Keratinocyte (primary cell): ENCODE results near the gene KIF14. TPM values are rescaled to one million over a fixed set of nuclear protein-coding genes. Genes with fewer than 3 reads are reported as not detected.

Experiments
- DNase-seq: peaks from one replicate; pipeline ENCODE4 v3.0.0-alpha.2; 2011; ENCODE audit warnings: low read depth, missing footprints, low spot score
- FAIRE-seq: peaks from 2 replicates; lab custom pipeline; 2011; peaks lifted over from hg19 to GRCh38; lab: Jason Lieb, UNC
- H2AFZ ChIP-seq: 2 replicates; pipeline ENCODE4 v1.6.0; 2012; ENCODE audit warnings: low read length, control low read depth, inconsistent platforms; ENCODE audit not compliant: control insufficient read depth
- H3K27ac ChIP-seq: 2 replicates; pipeline ENCODE4 v1.5.1; 2011; ENCODE audit warnings: low read length; ENCODE audit not compliant: control insufficient read depth, insufficient read depth
- H3K27me3 ChIP-seq: 3 replicates; pipeline ENCODE4 v1.6.0; 2011; ENCODE audit warnings: low read length; ENCODE audit not compliant: control insufficient read depth, insufficient read depth; ENCODE audit errors: extremely low read depth
- H3K36me3 ChIP-seq, 2 experiments: 2 replicates in 1 of 2; 3 replicates in 1 of 2; pipeline ENCODE4 v1.5.1; 2011; ENCODE audit warnings: low read length in 2 of 2, mild to moderate bottlenecking in 1 of 2; ENCODE audit not compliant: control insufficient read depth in 2 of 2, insufficient read depth in 2 of 2; ENCODE audit errors: extremely low read depth in 1 of 2
- H3K4me1 ChIP-seq: 3 replicates; pipeline ENCODE4 v1.5.1; 2011; ENCODE audit warnings: low read length; ENCODE audit not compliant: control insufficient read depth, insufficient read depth; ENCODE audit errors: extremely low read depth
- H3K4me2 ChIP-seq: 3 replicates; pipeline ENCODE4 v1.6.0; 2011; ENCODE audit warnings: low read depth, low read length; ENCODE audit not compliant: control insufficient read depth, insufficient read depth; ENCODE audit errors: extremely low read depth
- H3K4me3 ChIP-seq, 3 experiments: fragments of 200-600 bp in 1 of 3; sonication (generic) in 1 of 3; 2 replicates in 2 of 3; 3 replicates in 1 of 3; pipeline ENCODE4 v1.5.1; 2011 to 2016; ENCODE audit warnings: low read length in 3 of 3, mild to moderate bottlenecking in 3 of 3, control low read depth in 2 of 3, inconsistent platforms in 1 of 3, low read depth in 1 of 3, mixed read lengths in 1 of 3, mixed run types in 1 of 3, moderate library complexity in 1 of 3; ENCODE audit not compliant: control insufficient read depth in 2 of 3, insufficient read depth in 2 of 3; ENCODE audit errors: extremely low read depth in 1 of 3
- H3K79me2 ChIP-seq: 2 replicates; pipeline ENCODE4 v1.6.0; 2012; ENCODE audit warnings: low read length; ENCODE audit not compliant: control insufficient read depth, insufficient read depth
- H3K9ac ChIP-seq: 3 replicates; pipeline ENCODE4 v1.6.0; 2011; ENCODE audit warnings: low read length; ENCODE audit not compliant: control insufficient read depth, insufficient read depth; ENCODE audit errors: extremely low read depth
- H3K9me1 ChIP-seq: 3 replicates; pipeline ENCODE4 v1.6.0; 2011; ENCODE audit warnings: low read length; ENCODE audit not compliant: control insufficient read depth, insufficient read depth; ENCODE audit errors: extremely low read depth
- H3K9me3 ChIP-seq: 2 replicates; pipeline ENCODE4 v1.5.1; 2012; ENCODE audit warnings: low read depth, low read length; ENCODE audit not compliant: control insufficient read depth
- H4K20me1 ChIP-seq: 3 replicates; pipeline ENCODE4 v1.6.0; 2011; ENCODE audit warnings: low read length; ENCODE audit not compliant: control insufficient read depth, insufficient read depth; ENCODE audit errors: extremely low read depth
- CTCF ChIP-seq, 3 experiments: IDR thresholded peaks in 1 of 3; conservative IDR thresholded peaks in 1 of 3; optimal IDR thresholded peaks in 1 of 3; 2 replicates in 2 of 3; 3 replicates in 1 of 3; pipeline versions ENCODE3 to v1.5.1; 2011; ENCODE audit warnings: low read length in 3 of 3, mild to moderate bottlenecking in 3 of 3, moderate library complexity in 2 of 3, control low read depth in 1 of 3, inconsistent platforms in 1 of 3; ENCODE audit not compliant: insufficient read depth in 2 of 3; ENCODE audit errors: extremely low read depth in 1 of 3
- EZH2 ChIP-seq: IDR thresholded peaks from one replicate; pipeline ENCODE4 v1.6.1; 2012; ENCODE audit warnings: inconsistent platforms, mild to moderate bottlenecking, low read length, moderate library complexity
- dilution Hi-C: fragments of 300-500 bp; cut with MboI; formaldehyde crosslinking; loops from one replicate; pipeline ENCODE4 v1.7.0; 2020; ENCODE audit warnings: low sequenced_read_pairs; ENCODE audit not compliant: extremely low pct_ligation_motif_present
- polyA plus RNA-seq, 5 experiments: library from polyadenylated mRNA; depleted of rRNA in 3 of 5; stranded (reverse) in 3 of 5; stranded (forward) in 1 of 5; unstranded in 1 of 5; fragments of >200 nt; gene quantifications; 1 replicate in 1 of 5; 2 replicates in 3 of 5; 3 replicates in 1 of 5; pipeline versions ENCODE4 v1.2.1 to v1.2.3, GENCODE V29; 2011 to 2012; ENCODE audit warnings: missing spikeins in 2 of 5, low read depth in 1 of 5, low replicate concordance in 1 of 5

The KIF14 gene
- polyA plus RNA-seq, 1 donor (not counting 4 experiments of a cell fraction or from before 2014, with no cell fraction given), result 6.2 TPM

- H3K9me1 ChIP-seq, result no peaks in the 10 kb centered on the region
- no peak overlapping the region for H3K27ac ChIP-seq
- no peaks in the 10 kb centered on the region for H3K79me2 ChIP-seq
- peaks cover 7% of the 10 kb centered on the region for H3K27me3 ChIP-seq
- no peak overlapping the region for H2AFZ ChIP-seq
- no peak overlapping the region for H3K4me2 ChIP-seq
- TF ChIP-seq EZH2 (no peak), CTCF (optimal IDR thresholded peaks at IDR 0.05 in 1 of 3, IDR thresholded peaks at IDR 0.05 in 1 of 3, conservative IDR thresholded peaks at IDR 0.05 in 1 of 3; ENCODE audit: extremely low read depth in 1 of 3, insufficient read depth in 2 of 3, low read length in 3 of 3) (peak; percentile 70 to 93 (median 92))
- no peaks in the 10 kb centered on the region for H3K36me3 ChIP-seq
- no peaks in the 10 kb centered on the region for H3K9me3 ChIP-seq
- H3K4me1 ChIP-seq, result peaks cover 3% of the 10 kb centered on the region
- H3K9ac ChIP-seq, result no peak overlapping the region
- FAIRE-seq, result peak; percentile 96
- dilution Hi-C loops, result no loop called here
- peak; percentile 52 for DNase-seq
- H4K20me1 ChIP-seq, result no peaks in the 10 kb centered on the region
- no peak overlapping the region for H3K4me3 ChIP-seq
These were observed 110.3 kb downstream of the KIF14 start for GRCh38 chr1:200510228-200510623.

- TF ChIP-seq EZH2, result no peak
- TF ChIP-seq CTCF (optimal IDR thresholded peaks at IDR 0.05 in 1 of 3, IDR thresholded peaks at IDR 0.05 in 1 of 3, conservative IDR thresholded peaks at IDR 0.05 in 1 of 3; ENCODE audit: extremely low read depth in 1 of 3, insufficient read depth in 2 of 3, low read length in 3 of 3), result no peak
- dilution Hi-C loops, result no loop called here
- Histone ChIP-seq H3K27me3 (peaks cover 7% of the 10 kb centered on the region), H3K9me3 (no peaks in the 10 kb centered on the region), H3K27ac (no peak overlapping the region), H3K79me2 (no peaks in the 10 kb centered on the region), H3K9me1 (no peaks in the 10 kb centered on the region), H3K4me3 (no peak overlapping the region), H4K20me1 (no peaks in the 10 kb centered on the region), H3K9ac (no peak overlapping the region), H2AFZ (no peak overlapping the region), H3K36me3 (no peaks in the 10 kb centered on the region), H3K4me2 (no peak overlapping the region), H3K4me1 (no peaks in the 10 kb centered on the region)
- FAIRE-seq (no peak), DNase-seq (no peak)
These were observed 114.1 kb downstream of the KIF14 start for GRCh38 chr1:200506471-200506870.
